T follicular helper cell (primary cell): ENCODE results near the gene ARHGEF4.
"Not testable (repeated sequence)": the region's sequence is repeated elsewhere in the genome, so short reads cannot be mapped to it uniquely, and the experiment has no call there.

ENCODE experiments used
- DNase-seq: peaks from one replicate; pipeline ENCODE4 v3.0.0-alpha.2; 2020; ENCODE audit warnings: low read depth

The ARHGEF4 gene

GRCh38 chr2:130976591-130977237 is 140.0 kb downstream of the ARHGEF4 start:
- no peak for DNase-seq

GRCh38 chr2:130977461-130978050 is 140.8 kb downstream of the ARHGEF4 start:
- DNase-seq: no peak

GRCh38 chr2:130981667-130982066 is 145.0 kb downstream of the ARHGEF4 start:
- DNase-seq: no peak

GRCh38 chr2:130985206-130985780 is 148.6 kb downstream of the ARHGEF4 start:
- no peak for DNase-seq

- no peak for DNase-seq
Measured at GRCh38 chr2:130985831-130986649, 149.3 kb downstream of the ARHGEF4 start.

- DNase-seq: no peak
Measured at GRCh38 chr2:130986890-130987493, 150.3 kb downstream of the ARHGEF4 start.

- no peak for DNase-seq
Measured at GRCh38 chr2:130987519-130988425, 151.1 kb downstream of the ARHGEF4 start.

GRCh38 chr2:130991446-130991845 is 154.7 kb downstream of the ARHGEF4 start:
- DNase-seq: not testable (repeated sequence)

GRCh38 chr2:130992003-130992402 is 155.3 kb downstream of the ARHGEF4 start:
- not testable (repeated sequence) for DNase-seq

GRCh38 chr2:130996691-130997090 is 160.0 kb downstream of the ARHGEF4 start:
- no peak for DNase-seq

GRCh38 chr2:130997198-130997597 is 160.5 kb downstream of the ARHGEF4 start:
- DNase-seq: no peak

GRCh38 chr2:130998561-130998960 is 161.8 kb downstream of the ARHGEF4 start:
- DNase-seq: no peak

GRCh38 chr2:131004446-131005209 is 167.9 kb downstream of the ARHGEF4 start:
- DNase-seq: no peak

- DNase-seq: no peak
Measured at GRCh38 chr2:131005216-131005935, 168.7 kb downstream of the ARHGEF4 start.

- DNase-seq: no peak
Measured at GRCh38 chr2:131006561-131006960, 169.8 kb downstream of the ARHGEF4 start.

GRCh38 chr2:131008967-131009366 is 172.3 kb downstream of the ARHGEF4 start:
- no peak for DNase-seq

- no peak for DNase-seq
Measured at GRCh38 chr2:131009713-131010475, 173.2 kb downstream of the ARHGEF4 start.

- DNase-seq: no peak
Measured at GRCh38 chr2:131010566-131010965, 173.9 kb downstream of the ARHGEF4 start.

- no peak for DNase-seq
Measured at GRCh38 chr2:131011486-131011885, 174.8 kb downstream of the ARHGEF4 start.
